Neutrophil (primary cell): ENCODE results near the gene FRS2.
"Not testable (repeated sequence)": the region's sequence is repeated elsewhere in the genome, so short reads cannot be mapped to it uniquely, and the experiment has no call there.

ENCODE experiments used
- H3K27ac ChIP-seq: fragments of 200-600 bp; sonication (generic); 2 replicates; pipeline ENCODE4 v1.5.1; 2016; ENCODE audit warnings: mild to moderate bottlenecking, moderate library complexity
- H3K27me3 ChIP-seq: fragments of 200-600 bp; sonication (generic); 2 replicates; pipeline ENCODE4 v1.6.0; 2016; ENCODE audit warnings: mild to moderate bottlenecking
- H3K36me3 ChIP-seq: fragments of 200-600 bp; sonication (generic); 2 replicates; pipeline ENCODE4 v1.5.1; 2017
- H3K4me1 ChIP-seq, 2 experiments: fragments of 200-600 bp in 1 of 2; sonication (generic) in 1 of 2; 1 replicate in 1 of 2; 2 replicates in 1 of 2; pipeline versions ENCODE4 v1.5.1 to v1.6.1; 2013 to 2016; ENCODE audit warnings: low read depth in 1 of 2, low read length in 1 of 2, mild to moderate bottlenecking in 1 of 2, moderate library complexity in 1 of 2; ENCODE audit not compliant: control insufficient read depth in 1 of 2, insufficient read depth in 1 of 2
- H3K4me3 ChIP-seq, 2 experiments: fragments of 200-600 bp in 1 of 2; sonication (generic) in 1 of 2; 1 replicate in 1 of 2; 2 replicates in 1 of 2; pipeline ENCODE4 v1.5.1; 2013 to 2016; ENCODE audit warnings: low read depth in 1 of 2, low read length in 1 of 2, mild to moderate bottlenecking in 1 of 2, moderate library complexity in 1 of 2
- H3K9me3 ChIP-seq: fragments of 200-600 bp; sonication (generic); 2 replicates; pipeline ENCODE4 v1.5.1; 2016
- CTCF ChIP-seq: fragments of 200-600 bp; sonication (generic); IDR thresholded peaks from 2 replicates; pipeline ENCODE4 v1.5.1; 2016; ENCODE audit warnings: antibody characterized with exemption

FRS2 gene

GRCh38 chr12:69600804-69601203 lies 130.6 kb downstream of the FRS2 start:
- TF ChIP-seq CTCF = no peak
- no peak overlapping the region for H3K27ac ChIP-seq
- H3K9me3 ChIP-seq = no peaks in the 10 kb centered on the region
- H3K27me3 ChIP-seq = no peaks in the 10 kb centered on the region
- H3K4me3 ChIP-seq = no peak overlapping the region
- peaks cover 54% of the 10 kb centered on the region for H3K36me3 ChIP-seq
- H3K4me1 ChIP-seq = no peaks in the 10 kb centered on the region

GRCh38 chr12:69601962-69602685 lies 131.9 kb downstream of the FRS2 start:
- no peaks in the 10 kb centered on the region for H3K9me3 ChIP-seq
- H3K36me3 ChIP-seq = peaks cover 46% of the 10 kb centered on the region
- no peak for TF ChIP-seq CTCF
- H3K4me3 ChIP-seq = no peak overlapping the region
- H3K27ac ChIP-seq = no peak overlapping the region
- H3K4me1 ChIP-seq = no peaks in the 10 kb centered on the region
- H3K27me3 ChIP-seq = no peaks in the 10 kb centered on the region

- H3K9me3 ChIP-seq = no peaks in the 10 kb centered on the region
- peaks cover 0 to under 1% of the 10 kb centered on the region in 2 experiments for H3K4me1 ChIP-seq
- no peaks in the 10 kb centered on the region for H3K27me3 ChIP-seq
- H3K27ac ChIP-seq = no peak overlapping the region
- no peak overlapping the region for H3K4me3 ChIP-seq
- no peak for TF ChIP-seq CTCF
- peaks cover 37% of the 10 kb centered on the region for H3K36me3 ChIP-seq
Measured at GRCh38 chr12:69602954-69603353, 132.8 kb downstream of the FRS2 start.

- H3K4me1 ChIP-seq, H3K27ac ChIP-seq, H3K4me3 ChIP-seq, H3K27me3 ChIP-seq, H3K9me3 ChIP-seq: not testable (repeated sequence)
- peaks cover 31% of the 10 kb centered on the region for H3K36me3 ChIP-seq
Measured at GRCh38 chr12:69603556-69603955, 133.4 kb downstream of the FRS2 start.

- not testable (repeated sequence) for H3K27ac ChIP-seq, H3K9me3 ChIP-seq, H3K4me1 ChIP-seq, H3K4me3 ChIP-seq, H3K27me3 ChIP-seq
- H3K36me3 ChIP-seq = peaks cover 24% of the 10 kb centered on the region
Measured at GRCh38 chr12:69604275-69604674, 134.1 kb downstream of the FRS2 start.

- TF ChIP-seq CTCF = no peak
Measured at GRCh38 chr12:69608114-69608513, 137.9 kb downstream of the FRS2 start.

More at GRCh38 chr12:69608114-69608513, 137.9 kb downstream of the FRS2 start:
- no peak overlapping the region for H3K27ac ChIP-seq
- peaks cover 0 to 4% of the 10 kb centered on the region in 2 experiments for H3K4me1 ChIP-seq
- H3K4me3 ChIP-seq = no peak overlapping the region
- H3K36me3 ChIP-seq = no peaks in the 10 kb centered on the region
- no peaks in the 10 kb centered on the region for H3K27me3 ChIP-seq
- no peaks in the 10 kb centered on the region for H3K9me3 ChIP-seq
